ENCODE measurements around the gene RNF225.
"Not testable (repeated sequence)": the region's sequence is repeated elsewhere in the genome, so short reads cannot be mapped to it uniquely, and the experiment has no call there.

The RNF225 gene

DNA sequence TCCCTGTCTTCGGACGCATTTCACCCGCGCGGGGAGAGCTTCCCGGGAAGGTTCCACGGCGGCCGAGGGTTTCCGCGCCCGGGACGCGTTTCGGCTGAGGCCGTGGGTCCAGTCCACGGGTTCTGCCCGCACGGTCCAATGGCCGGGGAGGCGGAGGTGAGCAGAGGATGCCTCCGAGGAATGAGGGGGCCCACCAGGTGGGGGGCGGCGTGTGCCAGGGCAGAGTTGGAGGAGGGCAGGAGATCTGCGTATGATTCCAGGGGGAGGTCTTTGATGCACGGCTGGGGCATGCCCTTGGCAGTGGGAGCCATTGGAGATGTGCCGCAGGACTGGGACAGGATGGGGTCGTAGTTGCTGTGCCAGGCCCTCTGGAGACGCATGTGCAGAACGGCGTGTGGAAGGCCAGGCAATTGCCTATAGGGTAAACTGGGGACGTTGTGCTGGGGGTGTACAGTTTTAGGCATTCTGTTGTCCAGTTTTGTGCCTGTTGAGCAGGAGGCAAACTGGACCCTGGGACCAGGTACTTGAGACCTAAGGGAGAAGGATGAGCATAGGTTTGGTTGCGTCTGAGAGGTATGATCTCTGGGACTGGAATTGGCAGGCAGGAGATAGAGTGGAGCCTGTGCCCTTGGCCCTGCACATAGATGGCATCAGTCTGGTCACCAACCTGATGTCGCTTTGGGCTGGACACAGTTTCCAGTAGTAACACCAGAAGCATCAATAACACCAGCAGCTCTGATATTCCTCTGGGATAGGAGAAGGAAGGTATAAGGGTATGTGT, 13.7 kb downstream of the RNF225 start:
- DNase-seq: peak; percentile 26

DNA sequence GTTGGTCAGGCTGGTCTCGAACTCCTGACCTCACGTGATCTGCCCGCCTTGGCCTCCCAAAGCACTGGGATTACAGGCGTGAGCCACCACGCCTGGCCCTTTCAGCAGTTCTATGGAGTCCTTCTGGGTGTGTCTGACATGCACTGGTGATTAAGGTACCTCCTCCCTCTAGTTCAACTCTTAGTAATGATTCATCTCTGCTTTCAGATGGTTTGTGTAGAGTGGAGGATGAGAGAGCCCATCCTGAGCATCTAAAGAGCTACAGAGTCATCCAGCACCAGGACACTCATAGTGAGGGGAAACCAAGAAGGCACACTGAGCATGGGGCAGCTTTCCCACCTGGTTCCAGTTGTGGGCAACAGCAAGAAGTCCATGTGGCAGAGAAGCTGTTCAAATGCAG, 21.1 kb downstream of the RNF225 start:
- no peak for DNase-seq

DNA sequence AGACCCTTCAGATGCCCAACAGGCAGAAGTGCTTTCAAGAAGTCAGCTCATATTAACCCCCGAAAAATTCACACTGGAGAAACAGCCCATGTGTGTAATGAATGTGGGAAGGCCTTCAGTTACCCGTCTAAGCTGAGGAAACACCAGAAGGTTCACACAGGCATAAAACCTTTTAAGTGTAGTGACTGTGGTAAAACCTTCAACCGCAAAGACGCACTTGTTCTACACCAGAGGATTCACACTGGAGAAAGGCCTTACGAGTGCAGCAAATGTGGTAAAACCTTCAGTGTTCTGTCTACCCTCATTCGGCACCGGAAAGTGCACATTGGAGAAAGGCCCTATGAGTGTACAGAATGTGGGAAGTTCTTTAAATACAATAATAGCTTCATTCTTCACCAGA, 21.6 kb downstream of the RNF225 start:
- no peak for DNase-seq

DNA sequence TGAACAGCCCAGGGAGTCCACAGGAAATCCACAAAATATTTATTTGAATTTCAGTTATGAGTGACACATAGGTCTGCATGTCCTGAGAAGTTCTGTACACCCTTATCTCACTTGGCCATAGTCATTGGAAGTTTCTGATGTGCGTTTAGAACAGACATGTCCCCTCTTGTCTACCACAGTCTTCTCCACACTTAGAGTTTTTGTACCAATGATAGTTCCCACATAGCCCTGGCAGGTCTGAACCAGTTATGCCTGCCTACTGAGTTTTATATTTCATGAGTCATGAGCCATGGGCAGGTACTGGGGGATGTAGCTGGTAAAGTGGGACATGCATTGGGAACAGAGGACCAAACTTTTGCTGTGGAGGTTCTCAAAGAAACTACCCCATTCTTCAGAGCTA, 33.2 kb downstream of the RNF225 start:
- no peak for DNase-seq

DNA sequence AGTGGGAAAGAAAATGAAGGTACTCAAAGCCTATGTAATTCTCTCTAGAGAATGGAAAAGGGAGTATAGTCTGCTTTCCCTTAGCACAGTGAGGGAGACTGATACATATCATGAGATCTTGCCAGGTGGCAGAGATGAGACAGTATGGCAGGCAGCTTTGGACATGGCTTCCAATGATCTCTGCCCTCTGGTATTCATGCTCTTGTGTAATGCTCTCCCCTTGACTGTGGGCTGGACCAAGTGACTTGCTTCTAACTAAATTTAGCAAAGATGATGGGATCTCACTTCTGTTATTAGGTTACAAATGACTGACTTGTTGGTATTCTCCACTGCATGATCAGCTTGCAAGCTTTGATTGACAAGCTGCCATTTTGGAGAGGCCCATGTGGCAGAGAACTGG, 34.3 kb downstream of the RNF225 start:
- DNase-seq: no peak

DNA sequence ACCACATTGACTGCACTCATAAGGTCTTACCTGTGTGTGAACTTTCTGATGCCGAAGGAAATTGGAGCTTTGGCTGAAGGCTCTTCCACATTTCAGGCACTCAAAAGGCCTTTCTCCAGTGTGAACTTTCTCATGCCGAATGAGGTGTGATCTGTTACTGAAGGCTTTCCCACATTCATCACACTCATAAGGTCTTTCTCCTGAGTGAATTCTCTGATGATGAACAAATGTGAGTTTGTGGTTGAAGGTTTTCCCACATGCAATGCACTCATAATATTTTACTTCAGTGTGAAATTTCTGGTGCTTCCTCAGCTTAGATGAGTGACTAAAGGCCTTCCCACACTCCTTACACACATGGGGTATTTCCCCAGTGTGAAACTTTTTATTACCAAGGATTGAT, 38.8 kb downstream of the RNF225 start:
- no peak for DNase-seq

DNA sequence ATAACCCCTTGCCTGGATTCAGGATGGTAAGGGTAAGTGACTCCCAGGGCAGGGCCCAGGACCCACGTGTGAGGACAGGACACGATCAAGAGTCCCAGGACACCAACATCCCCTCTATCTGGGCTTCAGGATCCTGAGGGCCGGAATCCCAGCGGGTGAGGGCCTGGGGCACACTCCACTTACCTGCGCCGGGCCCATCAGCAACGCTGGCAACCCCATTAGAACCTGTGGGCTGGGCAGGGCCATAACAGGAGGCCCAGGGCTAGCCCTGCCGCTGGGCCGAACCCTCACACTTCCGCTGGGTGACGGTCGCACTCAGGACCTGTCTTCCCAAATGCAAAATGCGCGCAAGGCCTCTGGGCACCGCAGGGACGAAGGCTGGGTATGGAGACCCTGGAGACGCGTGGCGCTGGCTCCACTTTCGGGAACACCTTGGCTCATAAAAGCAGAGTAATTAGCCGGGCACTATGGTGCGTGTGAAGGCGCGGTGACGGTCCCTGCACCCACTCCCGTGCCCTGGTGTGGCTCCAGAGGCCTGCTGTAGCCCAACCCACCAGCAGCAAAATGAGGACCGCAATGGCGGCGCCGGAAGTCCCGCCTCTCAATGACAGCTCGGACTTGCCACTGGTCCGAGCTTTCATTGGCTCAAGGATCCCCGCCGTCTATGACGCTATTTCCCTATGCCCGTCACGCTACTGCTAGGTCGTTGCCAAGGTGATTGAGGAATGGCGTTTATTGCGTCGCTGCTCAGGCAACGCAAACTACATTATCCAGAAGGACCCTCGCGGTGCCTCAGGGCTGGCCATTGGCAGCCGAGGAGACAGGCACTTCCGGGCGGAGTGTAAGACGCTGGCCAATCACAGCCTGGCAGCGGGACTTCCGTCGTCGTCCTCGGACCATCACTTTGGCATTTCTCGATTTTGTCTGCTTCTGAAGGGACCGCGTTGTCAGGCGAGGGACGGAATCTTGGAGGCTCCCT, 44.4 kb downstream of the RNF225 start, which contains the start of gene ZNF132:
Gene ZNF132, minus strand, starts transcription at position 578 of the 979 bp plus-strand sequence. Its CDS starts 332 bp downstream, at position 246.
- DNase-seq: no peak

DNA sequence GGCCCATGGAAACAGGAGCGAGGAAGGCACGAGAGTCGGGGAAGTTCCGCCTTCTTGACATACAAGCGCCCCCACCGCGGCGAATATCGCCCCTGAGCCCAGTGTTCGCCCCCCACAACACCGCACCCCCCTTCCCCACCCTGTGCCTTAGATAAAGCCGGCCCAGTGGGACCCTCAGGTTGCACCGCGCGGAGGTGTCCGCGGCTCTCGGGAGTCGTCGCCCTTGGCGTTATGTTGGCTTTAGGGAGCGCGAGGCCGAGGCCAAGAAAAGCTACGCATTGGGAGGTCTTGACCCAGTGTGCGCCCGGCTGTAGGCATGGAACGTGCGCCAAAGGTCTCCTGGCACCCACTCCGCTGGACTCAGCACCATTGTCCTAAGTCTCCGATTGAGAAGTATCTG, 45.1 kb downstream of the RNF225 start:
- no peak for DNase-seq

DNA sequence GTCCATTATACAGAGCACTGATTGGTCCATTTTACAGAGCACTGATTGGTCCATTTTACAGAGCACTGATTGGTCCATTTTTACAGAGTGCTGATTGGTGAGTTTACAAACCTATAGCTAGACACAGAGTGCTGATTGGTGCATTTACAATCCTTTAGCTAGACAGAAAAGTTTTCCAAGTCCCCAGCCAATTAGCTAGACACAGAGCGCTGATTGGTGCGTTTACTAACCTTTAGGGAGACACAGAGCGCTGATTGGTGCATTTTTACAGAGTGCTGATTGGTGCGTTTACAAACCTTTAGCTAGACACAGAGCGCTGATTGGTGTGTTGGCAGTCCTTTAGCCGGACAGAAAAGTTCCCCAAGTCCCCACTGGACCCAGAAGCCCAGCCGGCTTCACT, 47.5 kb downstream of the RNF225 start:
- not testable (repeated sequence) for DNase-seq
